ENCODE data around the gene ZNF692. TPM values are rescaled to one million over a fixed set of nuclear protein-coding genes. Genes with fewer than 3 reads are reported as not detected.
A peak's percentile ranks its signal among the peaks of the same experiment; 100 is the strongest.

ZNF692 gene
- total and polyA plus RNA-seq, 2 of the 13 experiments (the other 11 are each of a cell fraction or from before 2014, with no cell fraction given) = 27.3 to 45.8 TPM

DNA sequence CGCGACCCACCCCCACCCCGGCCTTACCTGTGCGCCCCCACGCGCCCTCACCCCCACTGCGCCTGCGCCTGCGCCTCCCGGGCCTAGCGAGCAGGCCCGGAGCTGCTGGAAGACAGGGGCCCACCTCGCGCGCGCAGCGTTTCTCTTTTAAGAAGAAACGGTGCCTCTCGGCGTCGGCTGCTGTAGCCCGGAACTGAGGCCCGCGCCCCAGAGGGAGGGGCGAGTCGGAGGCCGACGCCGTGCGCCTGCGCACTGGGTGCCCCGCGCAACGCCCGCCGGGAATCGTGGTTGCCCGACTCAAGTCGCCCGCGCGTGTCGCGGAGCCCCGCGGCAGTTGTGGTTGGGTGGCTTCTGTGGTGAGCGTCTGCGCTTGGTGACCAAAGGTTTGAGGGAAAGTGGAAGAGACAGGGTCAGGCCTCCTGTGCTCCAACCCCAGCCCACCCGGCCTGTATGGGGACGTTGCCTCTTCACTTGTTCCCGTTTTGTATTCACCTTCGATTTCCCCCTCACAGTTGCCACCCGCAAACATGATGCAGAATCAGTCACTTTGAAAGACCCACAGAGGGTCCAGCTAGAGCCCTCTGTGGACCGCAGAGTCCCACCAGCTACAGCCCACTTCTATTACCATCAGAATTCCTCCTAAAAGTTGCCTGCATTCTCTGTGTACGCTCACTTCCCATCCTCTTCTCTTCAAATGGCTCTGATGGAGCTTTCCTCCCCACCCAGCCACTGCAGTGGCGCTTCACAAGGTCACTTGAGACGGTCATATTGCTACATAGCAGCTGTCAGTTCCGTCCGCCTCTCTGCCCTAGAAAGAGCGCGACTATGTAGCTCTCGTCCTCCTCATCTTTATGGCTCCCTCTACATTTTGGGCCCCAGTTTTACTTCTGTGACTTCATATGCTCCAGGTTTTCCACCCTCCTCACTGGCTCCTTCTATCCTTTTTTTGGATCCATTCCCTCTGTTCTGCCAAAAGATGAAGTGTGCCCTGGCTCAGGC is at the start of gene ZNF692 (continued):
- TF ChIP-seq, protein P1, sequence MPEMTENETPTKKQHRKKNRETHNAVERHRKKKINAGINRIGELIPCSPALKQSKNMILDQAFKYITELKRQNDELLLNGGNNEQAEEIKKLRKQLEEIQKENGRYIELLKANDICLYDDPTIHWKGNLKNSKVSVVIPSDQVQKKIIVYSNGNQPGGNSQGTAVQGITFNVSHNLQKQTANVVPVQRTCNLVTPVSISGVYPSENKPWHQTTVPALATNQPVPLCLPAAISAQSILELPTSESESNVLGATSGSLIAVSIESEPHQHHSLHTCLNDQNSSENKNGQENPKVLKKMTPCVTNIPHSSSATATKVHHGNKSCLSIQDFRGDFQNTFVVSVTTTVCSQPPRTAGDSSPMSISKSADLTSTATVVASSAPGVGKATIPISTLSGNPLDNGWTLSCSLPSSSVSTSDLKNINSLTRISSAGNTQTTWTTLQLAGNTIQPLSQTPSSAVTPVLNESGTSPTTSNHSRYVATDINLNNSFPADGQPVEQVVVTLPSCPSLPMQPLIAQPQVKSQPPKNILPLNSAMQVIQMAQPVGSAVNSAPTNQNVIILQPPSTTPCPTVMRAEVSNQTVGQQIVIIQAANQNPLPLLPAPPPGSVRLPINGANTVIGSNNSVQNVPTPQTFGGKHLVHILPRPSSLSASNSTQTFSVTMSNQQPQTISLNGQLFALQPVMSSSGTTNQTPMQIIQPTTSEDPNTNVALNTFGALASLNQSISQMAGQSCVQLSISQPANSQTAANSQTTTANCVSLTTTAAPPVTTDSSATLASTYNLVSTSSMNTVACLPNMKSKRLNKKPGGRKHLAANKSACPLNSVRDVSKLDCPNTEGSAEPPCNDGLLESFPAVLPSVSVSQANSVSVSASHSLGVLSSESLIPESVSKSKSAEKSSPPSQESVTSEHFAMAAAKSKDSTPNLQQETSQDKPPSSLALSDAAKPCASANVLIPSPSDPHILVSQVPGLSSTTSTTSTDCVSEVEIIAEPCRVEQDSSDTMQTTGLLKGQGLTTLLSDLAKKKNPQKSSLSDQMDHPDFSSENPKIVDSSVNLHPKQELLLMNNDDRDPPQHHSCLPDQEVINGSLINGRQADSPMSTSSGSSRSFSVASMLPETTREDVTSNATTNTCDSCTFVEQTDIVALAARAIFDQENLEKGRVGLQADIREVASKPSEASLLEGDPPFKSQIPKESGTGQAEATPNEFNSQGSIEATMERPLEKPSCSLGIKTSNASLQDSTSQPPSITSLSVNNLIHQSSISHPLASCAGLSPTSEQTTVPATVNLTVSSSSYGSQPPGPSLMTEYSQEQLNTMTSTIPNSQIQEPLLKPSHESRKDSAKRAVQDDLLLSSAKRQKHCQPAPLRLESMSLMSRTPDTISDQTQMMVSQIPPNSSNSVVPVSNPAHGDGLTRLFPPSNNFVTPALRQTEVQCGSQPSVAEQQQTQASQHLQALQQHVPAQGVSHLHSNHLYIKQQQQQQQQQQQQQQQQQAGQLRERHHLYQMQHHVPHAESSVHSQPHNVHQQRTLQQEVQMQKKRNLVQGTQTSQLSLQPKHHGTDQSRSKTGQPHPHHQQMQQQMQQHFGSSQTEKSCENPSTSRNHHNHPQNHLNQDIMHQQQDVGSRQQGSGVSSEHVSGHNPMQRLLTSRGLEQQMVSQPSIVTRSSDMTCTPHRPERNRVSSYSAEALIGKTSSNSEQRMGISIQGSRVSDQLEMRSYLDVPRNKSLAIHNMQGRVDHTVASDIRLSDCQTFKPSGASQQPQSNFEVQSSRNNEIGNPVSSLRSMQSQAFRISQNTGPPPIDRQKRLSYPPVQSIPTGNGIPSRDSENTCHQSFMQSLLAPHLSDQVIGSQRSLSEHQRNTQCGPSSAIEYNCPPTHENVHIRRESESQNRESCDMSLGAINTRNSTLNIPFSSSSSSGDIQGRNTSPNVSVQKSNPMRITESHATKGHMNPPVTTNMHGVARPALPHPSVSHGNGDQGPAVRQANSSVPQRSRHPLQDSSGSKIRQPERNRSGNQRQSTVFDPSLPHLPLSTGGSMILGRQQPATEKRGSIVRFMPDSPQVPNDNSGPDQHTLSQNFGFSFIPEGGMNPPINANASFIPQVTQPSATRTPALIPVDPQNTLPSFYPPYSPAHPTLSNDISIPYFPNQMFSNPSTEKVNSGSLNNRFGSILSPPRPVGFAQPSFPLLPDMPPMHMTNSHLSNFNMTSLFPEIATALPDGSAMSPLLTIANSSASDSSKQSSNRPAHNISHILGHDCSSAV (CRISPR knock-in tag; IDR thresholded peaks at IDR 0.05; ENCODE audit: borderline replicate concordance) = no peak
- no peak for TF ChIP-seq REL (CRISPR knock-in tag; conservative IDR thresholded peaks at IDR 0.05)
- TF ChIP-seq, protein P2, sequence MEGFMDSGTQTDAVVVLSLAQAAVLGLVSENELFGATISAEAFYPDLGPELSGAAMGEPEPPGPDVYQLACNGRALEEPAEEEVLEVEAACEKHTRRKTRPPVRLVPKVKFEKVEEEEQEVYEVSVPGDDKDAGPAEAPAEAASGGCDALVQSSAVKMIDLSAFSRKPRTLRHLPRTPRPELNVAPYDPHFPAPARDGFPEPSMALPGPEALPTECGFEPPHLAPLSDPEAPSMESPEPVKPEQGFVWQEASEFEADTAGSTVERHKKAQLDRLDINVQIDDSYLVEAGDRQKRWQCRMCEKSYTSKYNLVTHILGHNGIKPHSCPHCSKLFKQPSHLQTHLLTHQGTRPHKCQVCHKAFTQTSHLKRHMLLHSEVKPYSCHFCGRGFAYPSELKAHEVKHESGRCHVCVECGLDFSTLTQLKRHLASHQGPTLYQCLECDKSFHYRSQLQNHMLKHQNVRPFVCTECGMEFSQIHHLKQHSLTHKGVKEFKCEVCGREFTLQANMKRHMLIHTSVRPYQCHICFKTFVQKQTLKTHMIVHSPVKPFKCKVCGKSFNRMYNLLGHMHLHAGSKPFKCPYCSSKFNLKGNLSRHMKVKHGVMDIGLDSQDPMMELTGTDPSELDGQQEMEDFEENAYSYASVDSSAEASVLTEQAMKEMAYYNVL (CRISPR knock-in tag; IDR thresholded peaks at IDR 0.05; ENCODE audit: borderline replicate concordance) = no peak
- TF ChIP-seq, protein P3, sequence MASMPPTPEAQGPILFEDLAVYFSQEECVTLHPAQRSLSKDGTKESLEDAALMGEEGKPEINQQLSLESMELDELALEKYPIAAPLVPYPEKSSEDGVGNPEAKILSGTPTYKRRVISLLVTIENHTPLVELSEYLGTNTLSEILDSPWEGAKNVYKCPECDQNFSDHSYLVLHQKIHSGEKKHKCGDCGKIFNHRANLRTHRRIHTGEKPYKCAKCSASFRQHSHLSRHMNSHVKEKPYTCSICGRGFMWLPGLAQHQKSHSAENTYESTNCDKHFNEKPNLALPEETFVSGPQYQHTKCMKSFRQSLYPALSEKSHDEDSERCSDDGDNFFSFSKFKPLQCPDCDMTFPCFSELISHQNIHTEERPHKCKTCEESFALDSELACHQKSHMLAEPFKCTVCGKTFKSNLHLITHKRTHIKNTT (CRISPR knock-in tag; IDR thresholded peaks at IDR 0.05) = no peak
- TF ChIP-seq TP53 (CRISPR knock-in tag; conservative IDR thresholded peaks at IDR 0.05) = no peak
- TF ChIP-seq, protein P4, sequence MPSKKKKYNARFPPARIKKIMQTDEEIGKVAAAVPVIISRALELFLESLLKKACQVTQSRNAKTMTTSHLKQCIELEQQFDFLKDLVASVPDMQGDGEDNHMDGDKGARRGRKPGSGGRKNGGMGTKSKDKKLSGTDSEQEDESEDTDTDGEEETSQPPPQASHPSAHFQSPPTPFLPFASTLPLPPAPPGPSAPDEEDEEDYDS (CRISPR knock-in tag; IDR thresholded peaks at IDR 0.05) = peak; percentile 49; the same call in 1 of the 2 replicates
- TF ChIP-seq, protein P5, sequence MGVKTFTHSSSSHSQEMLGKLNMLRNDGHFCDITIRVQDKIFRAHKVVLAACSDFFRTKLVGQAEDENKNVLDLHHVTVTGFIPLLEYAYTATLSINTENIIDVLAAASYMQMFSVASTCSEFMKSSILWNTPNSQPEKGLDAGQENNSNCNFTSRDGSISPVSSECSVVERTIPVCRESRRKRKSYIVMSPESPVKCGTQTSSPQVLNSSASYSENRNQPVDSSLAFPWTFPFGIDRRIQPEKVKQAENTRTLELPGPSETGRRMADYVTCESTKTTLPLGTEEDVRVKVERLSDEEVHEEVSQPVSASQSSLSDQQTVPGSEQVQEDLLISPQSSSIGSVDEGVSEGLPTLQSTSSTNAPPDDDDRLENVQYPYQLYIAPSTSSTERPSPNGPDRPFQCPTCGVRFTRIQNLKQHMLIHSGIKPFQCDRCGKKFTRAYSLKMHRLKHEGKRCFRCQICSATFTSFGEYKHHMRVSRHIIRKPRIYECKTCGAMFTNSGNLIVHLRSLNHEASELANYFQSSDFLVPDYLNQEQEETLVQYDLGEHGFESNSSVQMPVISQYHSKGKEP (CRISPR knock-in tag; IDR thresholded peaks at IDR 0.05) = no peak
- TF ChIP-seq MAZ (IDR thresholded peaks at IDR 0.05; ENCODE audit: borderline replicate concordance, low read depth, low read length) = peak; percentile 75
- peak; percentile 66 for TF ChIP-seq MAZ (CRISPR knock-in tag; IDR thresholded peaks at IDR 0.05; ENCODE audit: low read depth)
- no peak for TF ChIP-seq ZNF768 (CRISPR knock-in tag; IDR thresholded peaks at IDR 0.05)
- TF ChIP-seq, protein P6, sequence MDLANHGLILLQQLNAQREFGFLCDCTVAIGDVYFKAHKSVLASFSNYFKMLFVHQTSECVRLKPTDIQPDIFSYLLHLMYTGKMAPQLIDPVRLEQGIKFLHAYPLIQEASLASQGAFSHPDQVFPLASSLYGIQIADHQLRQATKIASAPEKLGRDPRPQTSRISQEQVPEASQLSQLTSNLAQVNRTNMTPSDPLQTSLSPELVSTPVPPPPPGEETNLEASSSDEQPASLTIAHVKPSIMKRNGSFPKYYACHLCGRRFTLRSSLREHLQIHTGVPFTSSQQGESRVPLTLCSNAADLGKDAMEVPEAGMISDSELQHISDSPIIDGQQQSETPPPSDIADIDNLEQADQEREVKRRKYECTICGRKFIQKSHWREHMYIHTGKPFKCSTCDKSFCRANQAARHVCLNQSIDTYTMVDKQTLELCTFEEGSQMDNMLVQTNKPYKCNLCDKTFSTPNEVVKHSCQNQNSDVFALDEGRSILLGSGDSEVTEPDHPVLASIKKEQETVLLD (CRISPR knock-in tag; IDR thresholded peaks at IDR 0.05; ENCODE audit: low read depth) = peak; percentile 42; the same call in 1 of the 2 replicates

All from HepG2 (cell line).